Hematopoietic multipotent progenitor cell treated with erythropoietin and hydrocortisone succinate and interleukin-3 and kit ligand, for 15 days (in vitro differentiated cells): ENCODE data around the gene ADGRL3.

Experiments used
- DNase-seq: peaks from one replicate; pipeline ENCODE4 v3.0.0-alpha.2; 2015; ENCODE audit warnings: low spot score

ADGRL3 gene

DNA sequence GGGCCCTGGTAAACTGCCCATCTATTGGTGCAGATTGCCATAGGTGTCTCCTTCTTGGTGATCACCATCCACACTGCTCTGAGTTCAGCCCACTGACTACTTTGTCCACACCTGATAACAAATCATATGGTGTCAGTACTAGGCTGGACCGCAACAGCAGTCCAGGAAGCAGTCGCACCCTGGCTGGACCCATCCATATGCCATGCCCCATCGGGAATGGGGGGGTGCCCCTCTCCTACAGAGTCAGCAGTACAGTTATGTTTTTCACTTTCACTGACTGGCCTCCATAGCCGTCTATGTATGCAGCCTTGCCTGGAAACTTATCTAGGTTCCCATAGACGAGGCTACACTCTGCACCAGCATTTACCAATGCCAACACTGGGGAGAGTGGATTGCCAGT, 226.1 kb downstream of the ADGRL3 start:
- no peak for DNase-seq

GRCh38 chr4:61427099-61427817, 227.1 kb downstream of the ADGRL3 start:
- DNase-seq: no peak

DNA sequence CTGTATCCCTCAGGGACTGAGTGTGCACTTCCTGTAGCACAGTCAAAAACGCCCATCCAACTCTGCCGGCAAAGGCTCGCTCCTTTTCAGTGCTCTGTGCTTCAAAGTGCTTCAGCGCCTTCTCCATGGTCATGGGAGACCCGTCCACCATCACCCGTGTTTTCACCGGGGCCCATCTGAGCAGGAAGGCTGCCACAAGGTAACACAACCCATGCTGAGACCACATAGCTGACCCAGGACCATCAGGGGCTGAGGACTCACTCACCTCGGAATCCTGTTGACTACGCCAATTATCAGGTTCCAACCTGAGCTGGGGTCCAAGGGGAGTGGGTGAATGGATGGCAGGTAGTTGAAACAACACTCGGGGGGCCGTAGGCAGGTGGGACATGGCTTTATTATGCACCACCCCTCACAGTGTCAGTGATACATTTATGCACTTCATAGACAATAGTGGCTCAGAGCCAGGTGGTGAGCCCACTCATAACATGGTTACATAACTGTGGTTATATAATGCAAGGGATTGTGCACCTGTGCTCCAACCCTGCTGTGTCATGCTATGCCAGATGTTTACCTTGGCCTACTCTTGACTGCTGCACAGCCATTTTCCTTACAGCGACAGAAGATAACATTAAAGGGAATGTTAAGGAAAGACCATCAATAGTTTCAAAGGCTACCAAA, 227.8 kb downstream of the ADGRL3 start:
- DNase-seq: no peak

- no peak for DNase-seq
These were observed 228.8 kb downstream of the ADGRL3 start for GRCh38 chr4:61428950-61429349.

- DNase-seq: no peak
These were observed 231.0 kb downstream of the ADGRL3 start for GRCh38 chr4:61431131-61431530.

GRCh38 chr4:61437923-61438322, 237.8 kb downstream of the ADGRL3 start:
- DNase-seq: no peak

- no peak for DNase-seq
These were observed 240.2 kb downstream of the ADGRL3 start for GRCh38 chr4:61440321-61440720.

DNA sequence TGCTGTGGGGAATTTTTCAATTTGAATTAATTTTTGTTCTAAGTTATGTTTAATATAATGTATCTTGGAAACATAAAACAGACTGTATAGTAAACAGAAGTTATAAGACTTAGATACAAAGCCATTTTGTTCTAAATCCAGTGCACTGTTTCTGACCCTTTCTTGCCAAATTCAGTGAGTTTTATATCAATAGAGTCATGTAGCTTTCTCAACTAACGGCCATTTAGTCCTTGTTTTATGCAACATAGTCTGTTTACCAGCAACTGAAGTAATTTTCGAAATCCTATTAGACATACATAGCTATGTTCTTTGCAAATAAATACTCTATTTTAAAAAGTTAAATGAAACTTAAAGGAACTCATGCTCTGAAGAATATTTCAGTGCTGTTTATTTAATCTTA, 242.8 kb downstream of the ADGRL3 start:
- DNase-seq: no peak

DNA sequence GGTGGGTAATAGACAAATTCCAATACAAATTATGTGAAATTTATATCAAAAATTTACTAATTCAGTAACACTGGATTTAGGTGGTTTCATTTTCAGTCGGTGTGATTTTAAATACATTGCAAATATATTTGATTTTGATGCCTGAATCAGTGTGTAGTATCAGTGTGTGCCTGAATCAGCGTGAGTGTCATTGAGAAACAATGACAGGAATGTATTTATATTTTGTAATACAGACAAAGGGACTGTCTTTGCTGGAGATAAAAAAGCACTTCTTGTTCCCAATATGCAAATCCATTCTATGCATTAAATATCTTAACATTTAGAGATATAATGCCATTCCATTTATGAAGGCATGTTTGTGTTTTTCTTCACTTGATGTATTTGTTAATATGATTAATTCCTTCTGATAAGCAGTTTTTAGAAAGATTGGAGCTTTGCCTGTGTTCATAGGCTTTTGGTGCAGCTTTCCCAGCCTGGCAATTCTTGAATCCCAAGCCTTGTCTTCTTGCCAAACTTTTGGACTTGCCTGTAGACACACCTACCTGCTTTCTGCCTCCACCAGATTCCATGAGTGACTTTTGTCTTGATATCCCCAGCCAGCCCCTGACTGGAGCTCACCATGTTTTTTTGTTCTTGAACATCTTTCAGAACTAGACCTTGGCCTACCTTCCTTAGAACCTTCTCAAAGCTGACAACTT, 243.8 kb downstream of the ADGRL3 start:
- no peak for DNase-seq

- DNase-seq: no peak
These were observed 245.4 kb downstream of the ADGRL3 start for GRCh38 chr4:61445374-61446063.

DNA sequence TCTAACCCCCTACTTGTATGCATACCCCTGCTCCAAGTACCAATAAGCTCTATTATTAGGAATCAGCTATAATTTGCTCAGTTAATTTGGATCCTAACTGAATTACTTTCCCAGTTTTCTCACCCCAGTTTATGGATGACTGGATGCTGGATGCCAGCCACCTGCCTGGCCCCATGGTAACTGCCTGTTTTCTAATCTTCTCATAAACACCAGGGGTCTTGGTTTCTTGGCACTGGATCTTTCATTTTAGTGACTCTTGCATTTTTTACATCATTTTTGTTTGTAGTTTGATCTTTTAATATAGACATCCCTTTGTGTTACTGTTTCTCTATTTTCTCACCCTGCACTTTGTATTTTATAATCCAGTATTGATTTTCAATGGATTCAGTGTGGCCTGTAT, 246.8 kb downstream of the ADGRL3 start:
- no peak for DNase-seq

GRCh38 chr4:61447918-61448317, 247.8 kb downstream of the ADGRL3 start:
- DNase-seq: no peak

- no peak for DNase-seq
These were observed 251.8 kb downstream of the ADGRL3 start for GRCh38 chr4:61451935-61452334.

DNA sequence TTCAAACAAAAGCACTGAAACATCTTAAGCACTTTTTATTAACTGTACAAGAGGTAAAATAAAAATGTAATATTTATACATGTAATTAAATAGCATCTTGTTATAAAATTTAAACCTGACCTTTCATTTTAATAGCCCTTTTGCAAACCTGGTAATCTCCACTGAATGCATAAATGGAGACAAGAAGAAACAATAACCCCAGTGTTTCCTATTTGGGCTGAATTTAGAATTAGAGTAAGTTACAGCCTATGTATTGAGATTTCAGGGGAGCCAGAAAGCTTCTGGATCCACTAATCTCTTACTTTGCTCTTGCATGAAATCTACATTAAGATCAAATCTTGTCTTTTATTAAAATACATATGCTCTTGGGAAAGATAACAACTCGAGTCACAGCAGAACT, 261.8 kb downstream of the ADGRL3 start:
- DNase-seq: no peak

DNA sequence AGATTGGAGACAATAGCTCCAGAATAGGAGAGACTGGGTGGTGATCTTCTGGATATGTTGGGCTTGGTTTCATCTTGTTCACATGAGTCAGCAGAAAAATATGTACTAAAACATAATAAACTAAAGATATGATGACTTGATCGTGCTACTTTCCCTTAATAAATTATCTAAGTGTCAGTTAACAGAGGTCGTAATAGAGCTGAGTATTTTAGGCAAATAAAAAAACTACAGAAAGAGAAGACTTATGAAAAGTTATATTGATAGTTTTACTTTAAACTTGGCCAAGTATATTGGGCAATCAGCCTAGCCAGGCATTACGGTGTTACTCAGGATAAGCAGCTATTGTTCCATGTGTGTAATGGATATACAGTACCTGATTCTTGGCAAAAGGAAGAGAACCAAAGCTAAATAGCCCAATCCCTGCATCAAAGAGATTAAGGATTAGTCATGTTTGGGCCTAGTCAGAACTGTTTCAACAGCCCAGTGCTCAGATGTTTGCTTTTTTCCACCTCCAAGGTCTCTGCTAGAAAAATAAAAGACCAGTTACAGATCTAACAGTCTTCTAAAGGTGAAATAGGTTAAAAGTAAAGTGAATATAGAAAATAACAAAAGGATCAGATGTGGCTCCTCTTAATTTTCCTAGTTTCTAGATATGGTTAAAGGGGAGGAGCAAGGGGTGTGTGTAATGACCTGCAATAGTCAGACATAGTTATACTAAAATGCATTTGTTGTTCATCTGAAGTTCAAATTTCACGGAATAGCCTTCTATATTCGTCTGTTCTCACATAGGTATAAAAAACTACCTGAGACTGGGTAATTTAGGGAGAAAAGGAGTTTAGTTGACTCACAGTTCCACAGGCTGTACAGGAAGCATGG, 262.6 kb downstream of the ADGRL3 start:
- DNase-seq: no peak

DNA sequence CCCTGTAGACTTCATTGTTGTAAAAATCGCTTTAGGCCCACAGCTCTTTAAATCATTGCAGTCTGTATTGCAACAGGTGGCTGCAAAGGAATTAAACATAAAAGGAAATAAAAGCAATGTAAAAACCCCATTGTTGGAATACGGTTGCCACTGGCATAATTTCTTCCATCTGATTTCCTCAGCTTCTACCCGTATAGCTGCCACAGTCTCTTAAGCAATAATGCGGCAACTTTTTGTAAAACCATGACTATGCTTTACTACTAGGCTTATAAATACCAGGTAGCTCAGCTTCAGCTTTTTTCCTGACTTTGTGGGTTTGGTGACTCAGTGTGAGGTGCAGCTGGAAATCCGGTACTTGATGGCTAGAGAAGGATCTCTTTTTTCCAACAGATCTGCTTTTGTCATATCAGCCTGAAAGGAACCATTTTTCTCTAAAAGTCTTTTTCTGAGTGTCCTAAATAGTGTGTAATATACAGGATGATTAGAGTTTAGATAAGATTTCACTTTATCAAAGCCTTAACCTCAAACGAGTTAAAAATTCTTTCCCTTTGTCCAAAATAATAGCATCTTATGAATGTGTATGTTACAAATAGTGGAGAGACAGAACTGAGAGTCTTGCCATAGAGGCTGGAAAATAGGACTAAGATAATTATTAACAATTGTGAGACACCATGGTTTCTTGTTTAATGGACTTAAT, 268.0 kb downstream of the ADGRL3 start:
- no peak for DNase-seq

GRCh38 chr4:61473306-61473705, 273.2 kb downstream of the ADGRL3 start:
- no peak for DNase-seq

GRCh38 chr4:61478340-61478739, 278.2 kb downstream of the ADGRL3 start:
- no peak for DNase-seq

GRCh38 chr4:61485056-61485455, 284.9 kb downstream of the ADGRL3 start:
- DNase-seq: no peak

DNA sequence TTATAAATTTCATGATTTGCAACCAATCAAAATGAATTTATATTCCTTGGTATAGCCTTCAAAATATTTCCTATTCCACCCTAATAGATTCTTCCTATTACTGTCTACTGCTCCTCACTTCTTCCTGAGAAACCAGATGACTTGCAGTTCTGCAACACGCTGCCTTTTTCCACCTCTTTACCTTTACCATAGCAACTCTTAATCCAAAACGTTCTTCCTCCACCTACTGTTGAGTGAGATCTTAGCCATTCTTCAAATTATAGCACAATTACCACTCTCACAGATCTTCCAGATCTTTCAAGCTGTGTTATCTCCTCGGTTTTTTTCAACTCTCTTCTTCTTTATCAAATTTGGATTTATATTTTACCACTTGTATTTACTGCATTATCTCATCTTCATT, 289.8 kb downstream of the ADGRL3 start:
- DNase-seq: no peak

DNA sequence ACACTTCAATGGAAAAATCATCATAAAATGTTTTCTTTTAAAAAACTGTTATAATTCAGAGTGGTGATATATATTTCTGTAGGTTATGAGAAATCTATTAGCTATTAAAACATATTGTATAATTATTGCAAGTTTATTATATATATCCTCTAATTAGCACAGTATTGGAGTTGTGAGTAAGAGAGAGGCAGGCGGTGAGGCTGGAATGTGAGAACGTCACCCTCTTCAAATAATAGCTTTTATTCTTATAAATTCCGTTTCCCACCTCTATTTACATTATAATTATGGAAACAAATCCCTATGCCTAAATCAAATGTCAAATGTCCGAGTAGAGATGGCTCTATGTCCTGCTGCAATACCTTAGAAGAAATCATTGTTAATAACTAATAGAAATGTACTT, 292.9 kb downstream of the ADGRL3 start:
- no peak for DNase-seq
